LoVo (cell line): ENCODE data around the gene HASPIN.
A peak's percentile ranks its signal among the peaks of the same experiment; 100 is the strongest.
"Not testable (repeated sequence)": the region's sequence is repeated elsewhere in the genome, so short reads cannot be mapped to it uniquely, and the experiment has no call there.

ENCODE experiments used
- DNase-seq: peaks from one replicate; pipeline ENCODE4 v3.0.0-alpha.2; 2016; ENCODE audit warnings: low spot score

The HASPIN gene

GRCh38 chr17:3695723-3696411, 27.8 kb upstream of the HASPIN start, which contains the start of gene P2RX5:
Gene P2RX5, minus strand, starts transcription at chr17:3696155. Its CDS starts 150 bp downstream, at chr17:3696005.
- DNase-seq, result peak; percentile 34

DNA sequence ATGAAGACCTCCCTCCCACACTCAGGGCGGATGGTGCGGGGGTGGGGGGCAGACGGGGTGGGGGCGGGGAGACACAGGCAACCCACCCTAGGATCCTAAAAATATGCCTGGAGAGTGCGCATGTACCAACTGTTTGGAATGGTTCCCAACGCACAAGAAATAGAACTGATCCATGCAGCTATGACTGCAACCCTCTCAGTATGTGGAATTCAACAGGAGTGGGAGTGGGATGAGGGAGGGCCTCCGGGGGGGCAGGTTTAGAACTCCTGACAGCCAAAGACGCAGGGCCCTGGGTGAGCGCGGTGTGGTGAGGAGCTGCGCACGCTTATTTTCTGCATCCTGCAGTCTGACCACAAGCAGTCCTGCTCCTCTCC, 26.6 kb upstream of the HASPIN start:
- DNase-seq, result no peak

GRCh38 chr17:3698139-3698538, 25.6 kb upstream of the HASPIN start:
- DNase-seq, result no peak

GRCh38 chr17:3699951-3700350, 23.8 kb upstream of the HASPIN start:
- no peak for DNase-seq

DNA sequence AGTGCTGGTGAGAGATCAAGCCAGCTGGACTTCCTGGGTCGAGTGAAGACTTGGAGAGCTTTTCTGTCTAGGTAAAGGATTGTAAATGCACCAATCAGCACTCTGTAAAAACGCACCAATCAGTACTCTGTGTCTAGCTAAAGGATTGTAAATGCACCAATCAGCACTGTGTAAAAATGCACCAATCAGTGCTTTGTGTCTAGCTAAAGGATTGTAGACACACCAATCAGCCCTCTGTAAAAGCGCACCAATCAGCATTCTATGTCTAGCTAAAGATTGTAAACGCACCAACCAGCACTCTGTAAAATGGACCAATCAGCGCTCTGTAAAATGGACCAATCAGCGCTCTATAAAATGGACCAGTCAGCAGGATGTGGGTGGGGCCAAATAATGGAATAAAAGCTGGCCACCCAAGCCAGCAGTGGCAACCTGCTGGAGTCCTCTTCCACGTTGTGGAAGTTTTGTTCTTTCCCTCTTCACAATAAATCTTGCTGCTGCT, 21.6 kb upstream of the HASPIN start:
- not testable (repeated sequence) for DNase-seq

DNA sequence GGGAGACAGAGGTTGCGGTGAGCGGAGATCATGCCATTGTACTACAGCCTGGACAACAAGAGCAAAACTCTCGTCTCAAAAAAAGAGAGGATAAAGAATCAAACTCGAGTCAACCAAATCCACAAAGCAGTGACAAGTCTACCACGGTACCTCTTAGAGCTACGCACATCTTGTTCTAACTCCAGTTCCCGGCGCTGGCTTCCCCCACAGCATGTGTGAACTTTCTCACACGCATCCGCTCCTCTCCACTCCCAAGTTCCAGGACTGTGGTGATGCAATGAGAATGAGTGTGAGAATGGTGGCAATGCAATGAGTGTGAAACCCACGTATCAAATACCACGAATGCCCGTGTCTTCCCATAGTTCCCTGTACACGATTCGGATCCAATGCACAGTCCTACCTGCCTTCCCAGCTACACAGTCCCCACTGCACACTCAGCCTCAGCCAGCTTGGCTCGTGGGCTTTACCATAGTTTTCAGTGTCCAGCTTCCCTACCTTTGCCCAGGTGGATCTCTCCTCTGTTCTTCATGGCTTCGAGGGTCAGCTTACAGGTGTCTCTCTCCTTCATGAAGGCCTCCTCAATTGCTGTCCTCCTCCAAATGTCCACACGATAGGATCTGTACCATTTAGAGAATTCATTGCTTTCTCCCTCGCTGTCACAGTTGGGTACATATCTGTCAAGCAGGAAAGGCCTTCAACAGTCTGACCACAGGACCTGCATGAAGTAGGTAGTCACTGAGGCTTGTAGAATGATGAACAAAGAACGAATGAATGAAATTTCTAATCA, 18.6 kb upstream of the HASPIN start:
- no peak for DNase-seq

GRCh38 chr17:3705718-3705984, 18.1 kb upstream of the HASPIN start:
- not testable (repeated sequence) for DNase-seq

DNA sequence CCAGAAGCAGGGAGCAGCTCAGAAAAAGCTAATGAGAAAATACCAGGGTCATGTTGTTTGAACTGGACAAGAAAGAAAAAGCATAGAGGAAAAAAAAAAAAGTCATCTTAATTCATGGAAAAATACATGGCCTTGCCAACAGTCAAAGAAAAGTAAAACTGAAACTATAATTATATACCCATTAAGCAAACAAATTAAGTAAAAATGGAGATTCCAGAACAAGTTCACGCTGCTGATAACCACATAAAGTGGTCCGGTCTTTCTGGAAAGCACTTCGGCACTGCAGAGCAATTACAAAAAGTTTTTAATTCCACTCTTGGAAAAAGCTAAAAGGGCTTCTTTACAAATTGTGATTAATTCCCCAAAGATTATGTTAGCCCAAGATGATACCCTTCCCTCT, 15.3 kb upstream of the HASPIN start:
- DNase-seq, result no peak

DNA sequence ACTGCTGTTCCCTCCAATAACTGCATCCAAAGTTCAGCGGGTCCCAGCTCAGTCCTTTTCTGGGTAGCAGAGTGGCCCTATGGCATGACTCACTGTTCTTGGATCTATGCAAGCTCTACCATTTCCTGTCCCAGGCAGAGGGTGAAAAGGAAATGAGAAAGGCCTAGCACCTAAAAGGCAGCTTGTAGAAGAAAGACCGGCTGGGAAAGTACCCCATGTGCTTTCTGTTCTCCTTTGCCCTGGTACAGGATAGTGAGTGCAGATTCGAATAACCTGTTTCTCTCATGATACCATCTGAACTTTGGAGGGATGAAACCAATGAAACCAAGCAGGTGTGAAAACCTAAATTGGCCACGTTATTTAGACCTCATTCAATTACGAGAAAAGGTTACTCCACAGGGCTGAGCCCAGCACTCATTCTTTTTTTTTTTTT, 12.7 kb upstream of the HASPIN start:
- DNase-seq, result no peak

- no peak for DNase-seq
Measured at GRCh38 chr17:3712811-3713463, 10.8 kb upstream of the HASPIN start.

GRCh38 chr17:3715296-3715695, 8.4 kb upstream of the HASPIN start:
- no peak for DNase-seq

GRCh38 chr17:3718201-3718600, 5.5 kb upstream of the HASPIN start:
- no peak for DNase-seq

GRCh38 chr17:3719265-3719664, 4.4 kb upstream of the HASPIN start:
- DNase-seq, result no peak

- no peak for DNase-seq
Measured at GRCh38 chr17:3722716-3723115, 987 bp upstream of the HASPIN start.

DNA sequence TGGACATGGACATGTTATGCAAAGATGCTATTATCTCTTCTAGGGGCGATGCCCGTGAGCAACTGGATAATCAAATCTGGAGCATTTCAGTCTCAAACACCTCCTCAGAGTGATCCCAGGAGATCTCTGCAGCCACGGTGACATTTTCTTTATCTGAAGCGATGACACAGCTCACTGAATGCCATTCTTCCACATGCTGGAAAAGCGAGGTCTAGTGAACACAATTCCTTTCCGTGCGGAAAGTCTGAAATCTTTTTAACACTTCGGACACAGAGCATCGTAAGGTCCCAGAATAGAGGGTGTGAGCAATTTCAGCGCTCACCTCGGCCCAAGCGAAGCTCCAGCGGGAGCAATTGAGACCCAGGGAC, 531 bp upstream of the HASPIN start:
- no peak for DNase-seq

DNA sequence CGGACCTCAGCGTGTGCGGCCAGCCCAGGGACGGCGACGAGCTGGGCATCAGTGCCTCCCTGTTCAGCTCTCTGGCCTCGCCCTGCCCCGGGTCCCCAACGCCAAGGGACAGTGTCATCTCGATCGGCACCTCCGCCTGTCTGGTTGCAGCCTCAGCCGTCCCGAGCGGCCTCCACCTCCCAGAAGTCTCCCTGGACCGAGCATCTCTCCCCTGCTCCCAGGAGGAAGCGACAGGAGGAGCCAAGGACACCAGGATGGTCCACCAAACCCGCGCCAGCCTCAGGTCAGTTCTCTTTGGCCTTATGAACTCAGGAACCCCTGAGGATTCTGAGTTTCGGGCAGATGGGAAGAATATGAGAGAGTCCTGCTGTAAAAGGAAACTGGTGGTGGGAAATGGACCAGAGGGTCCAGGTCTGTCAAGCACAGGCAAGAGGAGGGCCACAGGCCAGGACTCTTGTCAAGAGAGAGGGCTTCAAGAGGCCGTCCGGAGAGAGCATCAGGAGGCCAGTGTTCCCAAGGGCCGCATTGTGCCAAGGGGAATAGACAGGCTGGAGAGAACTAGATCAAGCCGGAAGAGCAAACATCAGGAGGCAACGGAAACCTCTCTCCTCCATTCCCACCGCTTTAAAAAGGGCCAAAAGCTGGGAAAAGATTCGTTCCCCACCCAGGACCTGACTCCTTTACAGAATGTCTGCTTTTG, 825 bp downstream of the HASPIN start:
- no peak for DNase-seq

DNA sequence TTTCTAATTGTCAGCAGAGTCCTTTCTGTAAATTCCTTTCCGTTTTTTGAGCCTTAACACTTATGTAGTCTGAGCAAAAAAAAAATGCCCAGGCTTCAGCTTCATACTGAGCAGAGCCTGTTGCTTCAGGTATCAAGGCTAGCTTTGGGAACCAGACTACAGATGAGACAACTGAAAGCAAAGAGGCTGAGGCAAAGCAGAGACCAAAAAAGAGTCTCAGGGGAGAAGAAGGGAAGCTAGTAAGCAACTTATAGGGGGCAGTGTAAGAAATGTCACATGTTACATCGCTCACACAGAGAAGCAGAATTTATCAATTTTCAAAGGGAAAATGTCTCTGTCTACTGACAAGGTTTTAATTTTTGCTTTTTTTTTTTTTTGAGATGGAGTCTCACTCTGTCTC, 3.3 kb downstream of the HASPIN start:
- no peak for DNase-seq

- not testable (repeated sequence) for DNase-seq
Measured at GRCh38 chr17:3728099-3728498, 4.4 kb downstream of the HASPIN start.

DNA sequence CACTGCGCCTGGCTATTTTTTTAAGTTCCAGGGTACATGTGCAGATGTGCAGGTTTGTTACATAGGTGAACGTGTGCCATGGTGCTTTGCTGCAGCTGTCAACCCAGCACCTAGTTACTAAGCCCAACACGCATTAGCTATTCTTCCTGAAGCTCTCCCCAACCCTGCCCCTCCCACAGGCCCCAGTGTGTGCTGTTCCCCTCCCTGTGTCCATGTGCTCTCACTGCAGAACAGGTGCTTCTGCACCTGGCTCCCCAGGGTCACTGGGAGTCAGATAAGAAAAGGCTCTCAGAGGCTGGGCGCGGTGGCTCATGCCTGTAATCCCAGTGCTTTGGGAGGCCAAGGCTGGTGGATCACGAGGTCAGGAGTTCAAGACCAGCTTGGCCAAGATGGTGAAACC, 6.2 kb downstream of the HASPIN start:
- no peak for DNase-seq

DNA sequence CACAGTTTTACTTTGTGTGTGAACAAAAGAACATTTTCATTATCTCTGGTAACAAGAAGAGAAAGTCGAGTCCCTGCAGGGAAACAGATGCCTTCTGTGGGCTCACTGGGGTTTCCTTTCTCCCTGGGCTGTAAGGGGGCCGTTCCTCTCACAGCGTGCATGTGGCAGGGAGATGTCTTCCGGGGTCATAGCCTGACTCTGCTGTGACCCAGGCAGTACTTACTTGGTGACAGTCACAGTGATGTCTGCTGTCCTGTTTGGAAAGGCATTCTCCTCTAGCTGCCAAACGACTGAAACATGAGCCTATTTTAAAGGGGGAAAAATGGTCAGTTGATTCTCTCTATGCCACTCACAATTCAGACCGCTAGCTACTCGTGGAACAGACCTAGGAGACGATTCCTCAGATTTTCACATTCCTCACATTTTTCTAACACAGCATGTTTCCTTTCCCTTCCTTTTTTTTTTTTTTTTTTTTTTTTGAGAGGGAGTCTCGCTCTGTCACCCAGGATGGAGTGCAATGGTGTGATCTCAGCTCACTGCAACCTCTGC, 7.3 kb downstream of the HASPIN start:
- DNase-seq, result no peak

GRCh38 chr17:3732210-3732621, 8.5 kb downstream of the HASPIN start:
- no peak for DNase-seq

DNA sequence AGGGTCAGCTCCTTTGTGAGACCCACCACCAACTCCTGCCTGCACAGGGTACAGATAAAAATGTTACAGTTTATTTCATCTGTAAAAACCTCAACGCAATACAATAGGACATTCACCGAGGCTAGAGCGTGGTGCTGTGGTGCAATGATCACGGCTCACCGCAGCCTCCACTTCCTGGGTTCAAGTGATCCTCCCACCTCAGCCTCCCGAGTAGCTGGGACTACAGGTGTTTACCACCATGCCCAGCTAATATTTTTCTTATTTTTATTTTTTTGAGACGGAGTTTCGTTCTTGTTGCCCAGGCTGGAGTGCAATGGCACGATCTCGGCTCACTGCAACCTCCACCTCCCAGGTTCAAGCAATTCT, 11.2 kb downstream of the HASPIN start:
- not testable (repeated sequence) for DNase-seq
